Endothelial cell of umbilical vein (primary cell): Measurements from ENCODE around the gene MRTFA. TPM values are rescaled to one million over a fixed set of nuclear protein-coding genes. Genes with fewer than 3 reads are reported as not detected.

Experiments used
- BruUV-seq: library from RNA; stranded (reverse); fragments of 400-500 nt; replicated peaks from 2 replicates; lab custom pipeline; 2021; lab: Mats Ljungman, UMichigan
- CTCF ChIA-PET: fragments of 300-600, 350-600 bp; sonication (Branson Sonifier 250); formaldehyde crosslinking; loops from one replicate; lab custom pipeline; 2021; ENCODE audit warnings: antibody characterized with exemption, inconsistent platforms; lab: Charles Lee
- POLR2A ChIA-PET: fragments of 300-600, 350-600 bp; sonication (Branson Sonifier 250); formaldehyde crosslinking; loops from one replicate; lab custom pipeline; 2021; ENCODE audit warnings: antibody characterized with exemption, inconsistent platforms; lab: Charles Lee
- DNase-seq: peaks from one replicate; pipeline ENCODE4 v3.0.0-alpha.2; 2011; ENCODE audit warnings: low read depth, low spot score
- FAIRE-seq: peaks from 2 replicates; lab custom pipeline; 2011; peaks lifted over from hg19 to GRCh38; lab: Jason Lieb, UNC
- H2AFZ ChIP-seq: 2 replicates; pipeline ENCODE4 v1.6.0; 2012; ENCODE audit warnings: low read depth, low read length, control low read depth, inconsistent platforms
- H3K27ac ChIP-seq: 2 replicates; pipeline ENCODE4 v1.5.1; 2011; ENCODE audit warnings: low read depth, mild to moderate bottlenecking, control low read depth, low read length, moderate library complexity; ENCODE audit not compliant: insufficient read depth
- H3K27me3 ChIP-seq, 2 experiments: 2 replicates each; pipeline versions ENCODE4 v1.6.0 to v1.6.1; 2011; ENCODE audit warnings: low read length in 2 of 2, mixed read lengths in 1 of 2; ENCODE audit not compliant: control insufficient read depth in 2 of 2, insufficient read depth in 2 of 2
- H3K36me3 ChIP-seq, 2 experiments: 2 replicates in 1 of 2; 3 replicates in 1 of 2; pipeline ENCODE4 v1.5.1; 2011; ENCODE audit warnings: low read length in 2 of 2, mild to moderate bottlenecking in 1 of 2, moderate library complexity in 1 of 2; ENCODE audit not compliant: control insufficient read depth in 2 of 2, insufficient read depth in 2 of 2; ENCODE audit errors: extremely low read depth in 1 of 2
- H3K4me1 ChIP-seq: 3 replicates; pipeline ENCODE4 v1.5.1; 2011; ENCODE audit warnings: mild to moderate bottlenecking, low read length; ENCODE audit not compliant: control insufficient read depth, insufficient read depth; ENCODE audit errors: extremely low read depth
- H3K4me2 ChIP-seq: 2 replicates; pipeline ENCODE4 v1.6.1; 2011; ENCODE audit warnings: low read length, control low read depth, mixed read lengths; ENCODE audit not compliant: insufficient read depth
- H3K4me3 ChIP-seq, 3 experiments: fragments of 200-600 bp in 1 of 3; sonication (generic), shearing (Covaris generic) in 1 of 3; replicated peaks in 1 of 3; 2 replicates each; pipeline ENCODE4 v1.5.1; 2011 to 2016; ENCODE audit warnings: control low read depth in 3 of 3, low read length in 3 of 3, mild to moderate bottlenecking in 2 of 3, inconsistent platforms in 1 of 3, low read depth in 1 of 3, moderate library complexity in 1 of 3; ENCODE audit not compliant: insufficient read depth in 1 of 3
- H3K79me2 ChIP-seq: 2 replicates; pipeline ENCODE4 v1.6.0; 2012; ENCODE audit warnings: low read length, inconsistent platforms; ENCODE audit not compliant: control insufficient read depth, insufficient read depth
- H3K9ac ChIP-seq: replicated peaks from 2 replicates; pipeline ENCODE3; 2011; ENCODE audit warnings: low read length, control low read depth; ENCODE audit not compliant: insufficient read depth; ENCODE audit errors: extremely low read depth
- H3K9me1 ChIP-seq: replicated peaks from 3 replicates; pipeline ENCODE4 v1.6.0; 2011; ENCODE audit warnings: mild to moderate bottlenecking, low read length; ENCODE audit not compliant: control insufficient read depth, insufficient read depth; ENCODE audit errors: extremely low read depth
- H3K9me3 ChIP-seq: replicated peaks from 2 replicates; pipeline ENCODE4 v1.5.1; 2012; ENCODE audit warnings: low read length, inconsistent platforms; ENCODE audit not compliant: control insufficient read depth, insufficient read depth
- H4K20me1 ChIP-seq: replicated peaks from 2 replicates; pipeline ENCODE3; 2011; ENCODE audit warnings: mild to moderate bottlenecking, low read length; ENCODE audit not compliant: control insufficient read depth, insufficient read depth; ENCODE audit errors: extremely low read depth
- CTCF ChIP-seq, 2 donors: IDR thresholded peaks; 1 replicate in 1 of 2; 2 replicates in 1 of 2; pipeline ENCODE4 v1.5.1; 2011; ENCODE audit warnings: low read length in 2 of 2, mild to moderate bottlenecking in 2 of 2, moderate library complexity in 2 of 2, control low read depth in 1 of 2, inconsistent platforms in 1 of 2, low read depth in 1 of 2; ENCODE audit not compliant: insufficient read depth in 1 of 2; ENCODE audit errors: extremely low read depth in 1 of 2
- EZH2 ChIP-seq: IDR thresholded peaks from 2 replicates; pipeline ENCODE4 v1.6.1; 2012; ENCODE audit warnings: borderline replicate concordance, low read depth, mild to moderate bottlenecking, moderate library complexity, low read length, inconsistent platforms; ENCODE audit not compliant: severe bottlenecking
- FOS ChIP-seq: IDR thresholded peaks from 2 replicates; pipeline ENCODE4 v1.6.1; 2011; ENCODE audit warnings: mild to moderate bottlenecking, low read length, moderate library complexity, borderline replicate concordance; ENCODE audit not compliant: insufficient read depth
- GATA2 ChIP-seq: IDR thresholded peaks from 2 replicates; pipeline ENCODE4 v1.7.0; 2011; ENCODE audit warnings: low read depth, mild to moderate bottlenecking, moderate library complexity, mixed read lengths, low read length; ENCODE audit not compliant: insufficient read length, insufficient read depth
- JUN ChIP-seq: IDR thresholded peaks from 2 replicates; pipeline ENCODE4 v1.6.1; 2011; ENCODE audit warnings: borderline replicate concordance, low read depth; ENCODE audit not compliant: insufficient read length, insufficient read depth
- MAX ChIP-seq: IDR thresholded peaks from 2 replicates; pipeline ENCODE4 v1.6.1; 2011; ENCODE audit not compliant: insufficient read depth, insufficient read length
- MYC ChIP-seq: IDR thresholded peaks from one replicate; pipeline ENCODE4 v1.6.1; 2011; ENCODE audit warnings: mild to moderate bottlenecking, low read depth, low read length
- POLR2A ChIP-seq: IDR thresholded peaks from 2 replicates; pipeline ENCODE4 v1.6.1; 2012; ENCODE audit warnings: low read depth, mild to moderate bottlenecking, control low read depth, low read length
- POLR2AphosphoS5 ChIP-seq: IDR thresholded peaks from 2 replicates; pipeline ENCODE4 v1.6.1; 2012; ENCODE audit warnings: low read depth, mild to moderate bottlenecking, control low read depth, low read length, moderate library complexity; ENCODE audit not compliant: insufficient read depth
- dilution Hi-C: fragments of 300-500 bp; cut with MboI; formaldehyde crosslinking; loops from one replicate; pipeline ENCODE4 v1.15.0; 2019; ENCODE audit warnings: low sequenced_read_pairs; ENCODE audit not compliant: extremely low pct_ligation_motif_present
- intact Hi-C: fragments of 100-400 bp; cut with micrococcal nuclease; formaldehyde crosslinking; loops from one replicate; pipeline ENCODE4 v1.10.0; 2022
- polyA plus RNA-seq, 4 experiments: library from polyadenylated mRNA; depleted of rRNA in 3 of 4; stranded (reverse) in 3 of 4; unstranded in 1 of 4; fragments of >200 nt; gene quantifications; 2 replicates each; pipeline versions ENCODE4 v1.2.1 to v1.2.3, GENCODE V29; 2011 to 2012; ENCODE audit warnings: missing spikeins in 1 of 4
- total RNA-seq: library from RNA; stranded (reverse); gene quantifications from 2 replicates; pipeline ENCODE4 v1.2.3, GENCODE V29; 2021

The MRTFA gene
- total and polyA plus RNA-seq, 2 donors (not counting 3 experiments of a cell fraction or from before 2014, with no cell fraction given) = 13.6 to 44.1 TPM

- no peak overlapping the region for H3K27ac ChIP-seq
- no peaks in the 10 kb centered on the region for H3K9me1 ChIP-seq
- no peak overlapping the region for H3K4me3 ChIP-seq
- DNase-seq = no peak
- no peak overlapping the region for H2AFZ ChIP-seq
- H3K4me2 ChIP-seq = no peak overlapping the region
- no peaks in the 10 kb centered on the region for H3K9me3 ChIP-seq
- ChIA-PET CTCF (interaction anchor here (0.8 to 1.9 kb wide), 2 partner anchors 18 to 55 kb away, joined by 3 to 5 read pairs; no protein-coding TSS in a partner anchor), POLR2A (no interaction called here)
- intact Hi-C loops (no loop called here), dilution Hi-C loops (no loop called here)
- H4K20me1 ChIP-seq = no peaks in the 10 kb centered on the region
- BruUV-seq = no TSS peak
- H3K79me2 ChIP-seq = no peaks in the 10 kb centered on the region
- no peak for FAIRE-seq
- no peak for TF ChIP-seq GATA2
- no peak overlapping the region for H3K9ac ChIP-seq
- H3K36me3 ChIP-seq = no peaks in the 10 kb centered on the region
- no peaks in the 10 kb centered on the region for H3K4me1 ChIP-seq
- H3K27me3 ChIP-seq = no peaks in the 10 kb centered on the region
Measured at GRCh38 chr22:40506762-40507161, 129.8 kb downstream of the MRTFA start.

GRCh38 chr22:40504285-40505249 lies 132.0 kb downstream of the MRTFA start:
- Histone ChIP-seq H3K4me1 (peaks cover 4% of the 10 kb centered on the region), H3K79me2 (no peaks in the 10 kb centered on the region), H4K20me1 (no peaks in the 10 kb centered on the region), H3K27me3 (no peaks in the 10 kb centered on the region), H3K9me1 (no peaks in the 10 kb centered on the region), H3K36me3 (no peaks in the 10 kb centered on the region), H3K4me2 (no peak overlapping the region), H2AFZ (no peak overlapping the region), H3K4me3 (no peak overlapping the region), H3K27ac (no peak overlapping the region), H3K9me3 (no peaks in the 10 kb centered on the region), H3K9ac (no peak overlapping the region)
- dilution Hi-C loops (no loop called here), intact Hi-C loops (no loop called here)
- CTCF ChIA-PET = interaction anchor here (0.8 to 1.2 kb wide), 4 partner anchors 9 to 68 kb away, joined by 3 to 4 read pairs (median 4); no protein-coding TSS in a partner anchor
- no TSS peak for BruUV-seq
- DNase-seq = no peak
- POLR2A ChIA-PET = no interaction called here
- no peak for FAIRE-seq
- TF ChIP-seq POLR2A (no peak), JUN (no peak), GATA2 (no peak), POLR2AphosphoS5 (no peak), FOS (no peak), EZH2 (no peak), CTCF (IDR thresholded peaks at IDR 0.05; ENCODE audit: extremely low read depth in 1 of 2, insufficient read depth in 1 of 2, low read depth in 1 of 2, low read length in 2 of 2) (no peak), MAX (no peak), MYC (no peak)
